Mammary epithelial cell (primary cell): ENCODE results near the gene ARFGEF2.

Experiments
- EZH2 ChIP-seq: IDR thresholded peaks from 2 replicates; pipeline ENCODE4 v1.6.1; 2012; ENCODE audit warnings: low read length, inconsistent platforms, borderline replicate concordance
- TF ChIP-seq, protein P1 (sequence below), 2 donors: IDR thresholded peaks in 1 of 2; conservative IDR thresholded peaks in 1 of 2; 2 replicates each; pipeline ENCODE4 v1.5.1; 2011 to 2012; ENCODE audit warnings: inconsistent platforms in 2 of 2, low read length in 2 of 2, mild to moderate bottlenecking in 2 of 2, control low read depth in 1 of 2, low read depth in 1 of 2; ENCODE audit not compliant: insufficient read depth in 1 of 2; ENCODE audit errors: extremely low read depth in 1 of 2

DNA sequence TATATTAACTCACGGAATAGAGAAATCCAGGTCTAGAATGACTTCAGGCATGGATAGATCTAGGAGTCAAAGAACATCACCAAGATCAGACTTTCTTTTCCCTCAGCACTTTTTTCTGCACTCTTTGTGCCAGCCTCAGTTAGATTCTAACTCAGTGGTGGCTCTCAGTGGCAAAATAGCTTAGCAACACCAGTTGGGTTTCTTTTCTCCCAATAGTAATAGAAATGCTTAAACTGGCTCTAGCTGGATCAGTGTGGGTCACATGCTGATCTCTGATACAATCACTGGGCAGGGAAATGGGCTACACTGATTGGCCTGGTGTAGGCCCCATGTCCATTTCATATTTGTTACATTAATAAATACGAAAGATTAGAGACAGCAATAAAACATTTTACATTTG is 44.2 kb upstream of the ARFGEF2 start:
- TF ChIP-seq, protein P1, sequence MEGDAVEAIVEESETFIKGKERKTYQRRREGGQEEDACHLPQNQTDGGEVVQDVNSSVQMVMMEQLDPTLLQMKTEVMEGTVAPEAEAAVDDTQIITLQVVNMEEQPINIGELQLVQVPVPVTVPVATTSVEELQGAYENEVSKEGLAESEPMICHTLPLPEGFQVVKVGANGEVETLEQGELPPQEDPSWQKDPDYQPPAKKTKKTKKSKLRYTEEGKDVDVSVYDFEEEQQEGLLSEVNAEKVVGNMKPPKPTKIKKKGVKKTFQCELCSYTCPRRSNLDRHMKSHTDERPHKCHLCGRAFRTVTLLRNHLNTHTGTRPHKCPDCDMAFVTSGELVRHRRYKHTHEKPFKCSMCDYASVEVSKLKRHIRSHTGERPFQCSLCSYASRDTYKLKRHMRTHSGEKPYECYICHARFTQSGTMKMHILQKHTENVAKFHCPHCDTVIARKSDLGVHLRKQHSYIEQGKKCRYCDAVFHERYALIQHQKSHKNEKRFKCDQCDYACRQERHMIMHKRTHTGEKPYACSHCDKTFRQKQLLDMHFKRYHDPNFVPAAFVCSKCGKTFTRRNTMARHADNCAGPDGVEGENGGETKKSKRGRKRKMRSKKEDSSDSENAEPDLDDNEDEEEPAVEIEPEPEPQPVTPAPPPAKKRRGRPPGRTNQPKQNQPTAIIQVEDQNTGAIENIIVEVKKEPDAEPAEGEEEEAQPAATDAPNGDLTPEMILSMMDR (conservative IDR thresholded peaks at IDR 0.05 in 1 of 2, IDR thresholded peaks at IDR 0.05 in 1 of 2; ENCODE audit: extremely low read depth in 1 of 2, insufficient read depth in 1 of 2, low read depth in 1 of 2, low read length in 2 of 2), result no peak
- TF ChIP-seq EZH2, result no peak
